ENCODE data around the gene AMBRA1.

DNA sequence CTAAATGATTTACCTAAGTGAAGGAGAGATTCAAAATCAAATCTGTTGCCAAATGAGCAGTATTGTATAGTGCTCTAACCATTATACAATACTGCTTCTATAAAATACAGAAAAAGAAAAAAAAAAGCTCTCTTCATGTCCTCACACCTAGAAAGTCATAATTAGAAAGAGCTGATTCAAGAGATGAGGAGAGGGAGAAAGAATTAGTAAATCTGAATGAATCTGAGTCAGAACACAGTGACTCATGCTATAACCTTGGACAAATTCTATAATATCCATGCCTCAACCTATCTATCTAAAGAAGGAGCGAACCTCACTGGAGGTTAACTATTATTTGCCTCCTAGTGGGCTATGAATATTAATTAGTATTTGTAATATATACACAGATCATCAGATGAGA lies 29.4 kb downstream of the AMBRA1 start:
- TF ChIP-seq, protein P1, sequence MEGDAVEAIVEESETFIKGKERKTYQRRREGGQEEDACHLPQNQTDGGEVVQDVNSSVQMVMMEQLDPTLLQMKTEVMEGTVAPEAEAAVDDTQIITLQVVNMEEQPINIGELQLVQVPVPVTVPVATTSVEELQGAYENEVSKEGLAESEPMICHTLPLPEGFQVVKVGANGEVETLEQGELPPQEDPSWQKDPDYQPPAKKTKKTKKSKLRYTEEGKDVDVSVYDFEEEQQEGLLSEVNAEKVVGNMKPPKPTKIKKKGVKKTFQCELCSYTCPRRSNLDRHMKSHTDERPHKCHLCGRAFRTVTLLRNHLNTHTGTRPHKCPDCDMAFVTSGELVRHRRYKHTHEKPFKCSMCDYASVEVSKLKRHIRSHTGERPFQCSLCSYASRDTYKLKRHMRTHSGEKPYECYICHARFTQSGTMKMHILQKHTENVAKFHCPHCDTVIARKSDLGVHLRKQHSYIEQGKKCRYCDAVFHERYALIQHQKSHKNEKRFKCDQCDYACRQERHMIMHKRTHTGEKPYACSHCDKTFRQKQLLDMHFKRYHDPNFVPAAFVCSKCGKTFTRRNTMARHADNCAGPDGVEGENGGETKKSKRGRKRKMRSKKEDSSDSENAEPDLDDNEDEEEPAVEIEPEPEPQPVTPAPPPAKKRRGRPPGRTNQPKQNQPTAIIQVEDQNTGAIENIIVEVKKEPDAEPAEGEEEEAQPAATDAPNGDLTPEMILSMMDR (IDR thresholded peaks at IDR 0.05) = no peak
- no peak for TF ChIP-seq POLR2A (IDR thresholded peaks at IDR 0.05)
